Upper lobe of left lung (tissue), 6 donors: ENCODE data around the gene STK31. TPM values are rescaled to one million over a fixed set of nuclear protein-coding genes. Genes with fewer than 3 reads are reported as not detected.

Source experiments
- ATAC-seq, 2 donors: fragments of 200-7000 bp; cut with Tn5 transposase; one replicate each; pipeline ENCODE4 v1.9.1; 2022; ENCODE audit warnings: mild to moderate bottlenecking in 2 of 2, moderate library complexity in 2 of 2; ENCODE audit not compliant: low FRiP score in 2 of 2
- DNase-seq, 2 donors: peaks; one replicate each; pipeline ENCODE4 v3.0.0-alpha.2; 2019 to 2020
- H3K27ac ChIP-seq, 4 donors: fragments of 200-600 bp; sonication (generic); one replicate each; pipeline ENCODE4 v1.5.1; 2016 to 2019
- H3K27me3 ChIP-seq, 4 donors: fragments of 200-600 bp; sonication (generic); one replicate each; pipeline ENCODE4 v1.5.1; 2017 to 2019
- H3K36me3 ChIP-seq, 4 donors: fragments of 200-600 bp; sonication (generic); one replicate each; pipeline ENCODE4 v1.5.1; 2016 to 2019
- H3K4me1 ChIP-seq, 4 donors: fragments of 200-600 bp; sonication (generic); one replicate each; pipeline ENCODE4 v1.5.1; 2018 to 2019
- H3K4me3 ChIP-seq, 4 donors: fragments of 200-600 bp; sonication (generic); one replicate each; pipeline ENCODE4 v1.5.1; 2017 to 2019; ENCODE audit warnings: mild to moderate bottlenecking in 2 of 4, moderate library complexity in 1 of 4
- H3K9me3 ChIP-seq, 4 donors: fragments of 200-600 bp; sonication (generic); one replicate each; pipeline ENCODE4 v1.5.1; 2018 to 2019
- CTCF ChIP-seq, 6 experiments: fragments of 450-650 bp in 4 of 6; fragments of 200-600 bp in 2 of 6; sonication (generic) in 2 of 6; IDR thresholded peaks; one replicate each; pipeline ENCODE4 v1.5.1; 2016 to 2019; ENCODE audit warnings: antibody characterized with exemption in 6 of 6
- EP300 ChIP-seq, 4 donors: sonication (generic); formaldehyde crosslinking; IDR thresholded peaks; one replicate each; pipeline ENCODE4 v1.5.1; 2017; ENCODE audit warnings: antibody characterized with exemption in 4 of 4, control low read depth in 2 of 4
- POLR2A ChIP-seq, 4 donors: fragments of 450-650 bp; IDR thresholded peaks; one replicate each; pipeline ENCODE4 v1.5.1; 2016 to 2017; ENCODE audit warnings: antibody characterized with exemption in 4 of 4, mild to moderate bottlenecking in 2 of 4
- POLR2AphosphoS5 ChIP-seq, 2 donors: sonication (generic); formaldehyde crosslinking; IDR thresholded peaks; one replicate each; pipeline ENCODE4 v1.5.1; 2017; ENCODE audit warnings: antibody characterized with exemption in 2 of 2
- WGBS, 2 donors: methylation state at CpG; one replicate each; pipeline ENCODE4 v1.1.5; 2017 to 2018; 5-methylcytosine and 5-hydroxymethylcytosine counted together
- total RNA-seq, 6 donors: library from RNA; depleted of rRNA in 4 of 6; stranded (reverse); fragments of >200 nt in 4 of 6; gene quantifications; one replicate each; pipeline versions ENCODE4 v1.1.0 to v1.2.1, GENCODE V29; 2016 to 2021
- donor health status: DM: no; HTN: no; CAD: no; lungs with moderate emphysema.
- donor health status: DM: no; HTN: yes; CAD: no; lungs with severe emphysema.

STK31 gene
- total RNA-seq, 6 donors from 2014 or later: 0.44 to 4.2 (median 1.0) TPM

DNA sequence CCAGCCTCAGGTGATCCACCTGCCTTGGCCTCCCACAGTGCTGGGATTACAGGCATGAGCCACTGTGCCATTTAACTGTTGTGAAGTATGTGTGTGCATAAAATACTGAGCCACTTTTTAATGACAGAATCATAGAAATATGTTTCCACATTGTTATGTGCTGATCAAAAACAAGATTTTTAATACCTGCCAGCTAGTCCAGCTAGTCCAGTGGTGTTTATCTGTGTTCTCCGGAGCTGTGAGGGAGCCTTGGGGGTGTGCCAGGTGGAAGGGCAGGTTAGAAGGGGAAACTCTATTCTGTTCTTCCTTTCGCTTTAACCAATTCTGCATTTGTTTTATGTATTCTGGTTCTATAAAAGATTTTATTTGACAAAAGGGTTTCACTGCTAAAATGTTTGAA lies 23.0 kb upstream of the STK31 start:
- H3K9me3 ChIP-seq: no peaks in the 10 kb centered on the region
- ATAC-seq: no peak
- H3K4me1 ChIP-seq: no peaks in the 10 kb centered on the region
- no peak overlapping the region for H3K4me3 ChIP-seq
- H3K36me3 ChIP-seq: peaks cover 0 to 28% (median 4%) of the 10 kb centered on the region in 4 donors
- no peak overlapping the region for H3K27ac ChIP-seq
- no peak for DNase-seq
- 65 to 71% methylated on average over 2 of the region's 2 CpGs for WGBS, 2 donors
- TF ChIP-seq POLR2AphosphoS5 (IDR thresholded peaks at IDR 0.05): no peak
- TF ChIP-seq POLR2A (IDR thresholded peaks at IDR 0.05): no peak
- no peak for TF ChIP-seq CTCF (IDR thresholded peaks at IDR 0.05)
- TF ChIP-seq EP300 (IDR thresholded peaks at IDR 0.05): no peak
- no peaks in the 10 kb centered on the region for H3K27me3 ChIP-seq

- Histone ChIP-seq H3K36me3 (peaks cover 0 to 48% (median 10%) of the 10 kb centered on the region in 4 donors), H3K4me1 (no peaks in the 10 kb centered on the region), H3K9me3 (no peaks in the 10 kb centered on the region), H3K4me3 (no peak overlapping the region), H3K27ac (no peak overlapping the region), H3K27me3 (no peaks in the 10 kb centered on the region)
- ATAC-seq (no peak), DNase-seq (no peak)
- 91 to 95% methylated on average over 4 of the region's 4 CpGs for WGBS, 2 donors
- TF ChIP-seq CTCF (IDR thresholded peaks at IDR 0.05): no peak
- TF ChIP-seq EP300 (IDR thresholded peaks at IDR 0.05): no peak
- TF ChIP-seq POLR2AphosphoS5 (IDR thresholded peaks at IDR 0.05): no peak
- no peak for TF ChIP-seq POLR2A (IDR thresholded peaks at IDR 0.05)
Observed at GRCh38 chr7:23689165-23689564, 20.9 kb upstream of the STK31 start.

DNA sequence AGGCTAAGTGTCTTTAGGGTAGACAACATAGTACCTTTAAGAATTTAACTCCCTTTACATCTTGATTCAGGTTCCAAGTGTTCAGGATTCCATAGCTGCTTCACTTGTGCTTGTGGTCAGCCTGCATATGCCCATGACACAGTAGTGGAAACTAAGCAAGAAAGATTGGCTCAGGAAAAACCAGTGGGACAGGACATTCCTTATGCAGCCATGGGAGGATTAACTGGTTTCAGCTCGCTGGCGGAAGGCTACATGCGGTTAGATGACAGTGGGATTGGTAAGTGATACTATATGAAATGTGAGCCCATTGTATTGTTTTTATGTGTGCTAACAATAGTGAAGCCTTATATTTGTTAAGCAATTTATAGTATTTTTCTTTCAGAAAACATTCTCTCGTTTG lies 18.7 kb upstream of the STK31 start:
- no peaks in the 10 kb centered on the region for H3K4me1 ChIP-seq
- peaks cover 0 to 59% (median 10%) of the 10 kb centered on the region in 4 donors for H3K36me3 ChIP-seq
- no peaks in the 10 kb centered on the region for H3K9me3 ChIP-seq
- no peak for DNase-seq
- 88 to 94% methylated on average over 4 of the region's 4 CpGs for WGBS, 2 donors
- H3K27me3 ChIP-seq: no peaks in the 10 kb centered on the region
- ATAC-seq: no peak
- no peak overlapping the region for H3K27ac ChIP-seq
- H3K4me3 ChIP-seq: no peak overlapping the region
- no peak for TF ChIP-seq POLR2AphosphoS5 (IDR thresholded peaks at IDR 0.05)
- TF ChIP-seq CTCF (IDR thresholded peaks at IDR 0.05): no peak
- TF ChIP-seq EP300 (IDR thresholded peaks at IDR 0.05): no peak
- TF ChIP-seq POLR2A (IDR thresholded peaks at IDR 0.05): no peak

- Histone ChIP-seq H3K27ac (no peak overlapping the region), H3K36me3 (peaks cover 0 to 61% (median 10%) of the 10 kb centered on the region in 4 donors), H3K9me3 (no peaks in the 10 kb centered on the region), H3K27me3 (no peaks in the 10 kb centered on the region), H3K4me1 (no peaks in the 10 kb centered on the region), H3K4me3 (no peak overlapping the region)
- TF ChIP-seq POLR2AphosphoS5 (IDR thresholded peaks at IDR 0.05): no peak
- TF ChIP-seq CTCF (IDR thresholded peaks at IDR 0.05): no peak
- TF ChIP-seq EP300 (IDR thresholded peaks at IDR 0.05): no peak
- TF ChIP-seq POLR2A (IDR thresholded peaks at IDR 0.05): no peak
- no peak for DNase-seq
- no peak for ATAC-seq
Observed at GRCh38 chr7:23693224-23693623, 16.8 kb upstream of the STK31 start.

GRCh38 chr7:23696916-23697441 lies 13.0 kb upstream of the STK31 start:
- Histone ChIP-seq H3K4me3 (no peak overlapping the region), H3K27me3 (no peaks in the 10 kb centered on the region), H3K9me3 (no peaks in the 10 kb centered on the region), H3K27ac (no peak overlapping the region), H3K4me1 (no peaks in the 10 kb centered on the region), H3K36me3 (peaks cover 0 to 45% (median 6%) of the 10 kb centered on the region in 4 donors)
- WGBS, 2 donors: 35 to 37% methylated on average over 4 to 7 of the region's 7 CpGs
- peak; percentile 46 to 61 for ATAC-seq
- DNase-seq: peak; percentile 16 to 63
- peak; percentile 22 to 61 (median 40) for TF ChIP-seq CTCF (IDR thresholded peaks at IDR 0.05)
- TF ChIP-seq POLR2A (IDR thresholded peaks at IDR 0.05): no peak
